A549 (cell line): ENCODE results near the gene DMBT1. TPM values are rescaled to one million over a fixed set of nuclear protein-coding genes. Genes with fewer than 3 reads are reported as not detected.

ENCODE experiments used
- ATAC-seq, 2 experiments: fragments of 200-7000 bp in 1 of 2; fragments of >200 bp in 1 of 2; cut with Nextera tagmentation in 1 of 2; cut with Tn5 transposase in 1 of 2; 3 replicates each; pipeline versions ENCODE4 v1.8.0 to v1.9.1; 2018 to 2020; ENCODE audit warnings: mild to moderate bottlenecking in 1 of 2, moderate library complexity in 1 of 2
- CTCF ChIA-PET: fragments of 300-600 bp; sonication (Branson Sonifier 250); formaldehyde crosslinking; extraction: SDS; loops from one replicate; lab custom pipeline; 2021; ENCODE audit warnings: antibody characterized with exemption, inconsistent platforms; lab: Yijun Ruan, JAX
- POLR2A ChIA-PET: fragments of 350-600 bp; formaldehyde crosslinking; extraction: SDS; loops from one replicate; lab custom pipeline; 2021; ENCODE audit warnings: antibody characterized with exemption, inconsistent platforms; lab: Yijun Ruan, JAX
- DNase-seq, 2 experiments: peaks; one replicate each; pipeline versions ENCODE4 v3.0.0 to v3.0.0-alpha.2; 2011 to 2016; ENCODE audit warnings: low read depth in 1 of 2, low spot score in 1 of 2
- FAIRE-seq: peaks from 2 replicates; lab custom pipeline; 2011; peaks lifted over from hg19 to GRCh38; lab: Jason Lieb, UNC
- H3K27ac ChIP-seq, 2 experiments: fragments of >200 bp; sonication (Bioruptor Twin); formaldehyde crosslinking; 3 replicates each; pipeline ENCODE4 v1.5.1; 2016 to 2017
- H3K4me1 ChIP-seq: fragments of >200 bp; sonication (Bioruptor Twin); formaldehyde crosslinking; 3 replicates; pipeline ENCODE4 v1.6.1; 2016
- H3K4me2 ChIP-seq: fragments of >200 bp; sonication (Bioruptor Twin); formaldehyde crosslinking; 3 replicates; pipeline ENCODE4 v1.6.1; 2016
- H3K4me3 ChIP-seq: fragments of >200 bp; sonication (Bioruptor Twin); formaldehyde crosslinking; 3 replicates; pipeline ENCODE4 v1.5.1; 2016
- H3K9me3 ChIP-seq: fragments of >200 bp; sonication (Bioruptor Twin); formaldehyde crosslinking; 3 replicates; pipeline ENCODE4 v1.6.1; 2016
- EP300 ChIP-seq, 2 experiments: fragments of >200 bp; sonication (Bioruptor Twin); formaldehyde crosslinking; IDR thresholded peaks; 2 replicates in 1 of 2; 3 replicates in 1 of 2; pipeline ENCODE4 v1.6.1; 2016 to 2017
- POLR2A ChIP-seq: IDR thresholded peaks from 2 replicates; pipeline ENCODE4 v1.6.1; 2012; ENCODE audit warnings: mild to moderate bottlenecking, low read length
- SMC3 ChIP-seq: fragments of >200 bp; sonication (Bioruptor Twin); formaldehyde crosslinking; IDR thresholded peaks from 3 replicates; pipeline ENCODE4 v1.6.1; 2018; ENCODE audit warnings: inconsistent platforms
- WGBS: methylation state at CpG from one replicate; pipeline ENCODE4 v1.1.6; 2017; ENCODE audit errors: missing lambda C conversion rate; 5-methylcytosine and 5-hydroxymethylcytosine counted together
- polyA plus RNA-seq, 4 experiments: library from polyadenylated mRNA; depleted of rRNA in 3 of 4; stranded (reverse); fragments of >200 nt; fragmentation: RNase III in 1 of 4; extraction: RNeasy Plus Mini Kit Qiagen cat#74134 plus additional on column Dnase treatment in 1 of 4; gene quantifications; 2 replicates in 3 of 4; 3 replicates in 1 of 4; pipeline ENCODE4 v1.2.3, GENCODE V29; 2011 to 2017

The DMBT1 gene
- polyA plus RNA-seq, 2 of the 4 experiments (the other 2 are of a cell fraction), result 0.01 to 0.03 TPM

DNA sequence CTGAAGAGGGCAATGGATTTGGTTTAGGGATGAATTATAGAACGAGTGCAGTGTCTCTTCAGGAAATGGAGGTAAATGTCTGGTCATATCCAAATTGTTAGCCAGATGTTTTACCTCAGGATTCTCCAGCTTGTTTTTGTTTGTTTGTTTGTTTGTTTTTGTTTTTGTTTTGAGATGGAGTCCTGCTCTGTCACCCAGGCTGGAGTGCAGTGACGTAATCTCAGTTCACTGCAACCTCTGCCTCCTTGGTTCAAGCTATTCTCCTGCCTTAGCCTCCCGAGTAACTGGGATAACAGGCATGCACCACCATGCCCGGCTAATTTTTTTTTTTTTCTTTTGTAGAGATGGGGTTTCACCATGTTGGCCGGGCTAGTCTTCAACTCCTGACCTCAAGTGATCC, 132.2 kb downstream of the DMBT1 start:
- CTCF ChIA-PET, result interaction anchor here (0.6 to 2.0 kb wide), 4 partner anchors 11 to 60 kb away, joined by 3 to 10 read pairs (median 4); no protein-coding TSS in a partner anchor

More for the DNA sequence above, 132.2 kb downstream of the DMBT1 start:
- POLR2A ChIA-PET, result no interaction called here
- ATAC-seq (no peak), FAIRE-seq (no peak), DNase-seq (no peak)
- no peak overlapping the region for H3K4me3 ChIP-seq
- H3K27ac ChIP-seq, result no peak overlapping the region
- no peaks in the 10 kb centered on the region for H3K4me1 ChIP-seq
- WGBS, result 19% methylated on average over 5 of the region's 5 CpGs
- TF ChIP-seq EP300 (IDR thresholded peaks at IDR 0.05), result no peak
- TF ChIP-seq POLR2A, result no peak
- no peak for TF ChIP-seq SMC3
- TF ChIP-seq, all 56 proteins: peak for 0
- Histone ChIP-seq H3K9me3 (no peaks in the 10 kb centered on the region), H3K4me2 (no peak overlapping the region)

Other genes with a start within 250 kb of the DMBT1 start
- gene PLEKHA1, start 186.0 kb upstream of the DMBT1 start, polyA plus RNA-seq (2011; rRNA removed), result 52.0 and 62.4 TPM in 2 replicates
- 22.8 to 27.1 TPM (median 26.7 TPM) in 3 replicates for gene PLEKHA1, start 186.0 kb upstream of the DMBT1 start, polyA plus RNA-seq (2017; fragmentation: RNase III; extraction: RNeasy Plus Mini Kit Qiagen cat#74134 plus additional on column Dnase treatment)
- not detected in 2 replicates for gene ARMS2, start 106.1 kb upstream of the DMBT1 start, polyA plus RNA-seq (2011; rRNA removed)
- gene ARMS2, start 106.1 kb upstream of the DMBT1 start, polyA plus RNA-seq (2017; fragmentation: RNase III; extraction: RNeasy Plus Mini Kit Qiagen cat#74134 plus additional on column Dnase treatment), result not detected in 3 replicates
- gene HTRA1, start 99.2 kb upstream of the DMBT1 start, polyA plus RNA-seq (2011; rRNA removed), result 65.6 and 92.3 TPM in 2 replicates
- gene HTRA1, start 99.2 kb upstream of the DMBT1 start, polyA plus RNA-seq (2017; fragmentation: RNase III; extraction: RNeasy Plus Mini Kit Qiagen cat#74134 plus additional on column Dnase treatment), result 31.9 to 51.5 TPM (median 50.7 TPM) in 3 replicates
- not detected in 2 replicates for gene C10orf120, start 139.1 kb downstream of the DMBT1 start, polyA plus RNA-seq (2011; rRNA removed)
- not detected in 3 replicates for gene C10orf120, start 139.1 kb downstream of the DMBT1 start, polyA plus RNA-seq (2017; fragmentation: RNase III; extraction: RNeasy Plus Mini Kit Qiagen cat#74134 plus additional on column Dnase treatment)